GM18508 (cell line): ENCODE results near the gene SPTBN5.

Experiments
- ATAC-seq: cut with Tn5 transposase; IDR thresholded peaks from one replicate; pipeline ENCODE4 v1.9.1; 2021; ENCODE audit warnings: moderate number of reproducible peaks; ENCODE audit not compliant: insufficient read depth, unreplicated experiment

The SPTBN5 gene

DNA sequence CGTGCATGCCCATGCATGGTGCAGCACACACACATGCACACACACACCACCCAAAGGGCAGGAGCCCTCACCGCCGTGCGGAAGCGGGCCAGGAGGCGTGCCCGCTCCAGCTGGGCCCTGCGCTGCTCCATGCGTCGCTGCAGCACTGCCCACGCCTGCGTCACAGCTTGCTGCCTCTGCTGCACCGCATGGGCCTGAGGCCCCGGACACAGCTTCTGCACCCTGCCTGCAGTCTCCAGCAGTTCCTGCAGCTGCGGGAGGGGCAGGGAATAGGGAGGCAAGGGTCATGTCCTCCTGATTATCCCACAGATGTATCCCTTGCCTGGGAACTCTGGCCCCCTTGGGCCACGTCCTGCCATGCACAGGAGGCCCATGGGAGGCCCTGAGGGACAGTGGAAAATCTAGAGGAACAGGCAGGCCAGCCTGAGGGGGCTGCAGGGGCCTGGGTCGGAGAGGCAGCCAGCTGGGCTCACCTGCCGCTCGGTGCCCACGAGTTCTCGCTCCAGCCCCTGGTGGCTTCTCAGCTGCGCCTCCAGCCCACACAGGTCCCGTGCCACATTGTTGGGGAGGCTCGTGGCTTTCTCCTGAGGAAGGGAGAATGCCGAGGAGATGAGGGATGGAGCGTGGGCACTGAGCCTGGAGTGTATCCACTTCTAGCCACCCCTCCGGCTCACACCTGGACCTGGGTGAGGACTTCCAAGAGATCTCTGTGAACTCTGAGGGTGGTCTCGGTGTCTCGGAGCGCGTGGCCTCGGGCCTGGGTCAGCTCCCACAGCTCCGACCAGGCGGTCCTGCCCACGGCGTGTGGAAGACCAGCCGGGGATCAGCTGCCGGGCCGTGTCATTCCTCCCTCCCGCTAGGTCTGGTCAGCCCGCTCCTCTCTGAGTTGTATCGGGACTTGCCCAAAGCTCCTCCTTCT, 23.8 kb downstream of the SPTBN5 start:
- ATAC-seq, result no peak

DNA sequence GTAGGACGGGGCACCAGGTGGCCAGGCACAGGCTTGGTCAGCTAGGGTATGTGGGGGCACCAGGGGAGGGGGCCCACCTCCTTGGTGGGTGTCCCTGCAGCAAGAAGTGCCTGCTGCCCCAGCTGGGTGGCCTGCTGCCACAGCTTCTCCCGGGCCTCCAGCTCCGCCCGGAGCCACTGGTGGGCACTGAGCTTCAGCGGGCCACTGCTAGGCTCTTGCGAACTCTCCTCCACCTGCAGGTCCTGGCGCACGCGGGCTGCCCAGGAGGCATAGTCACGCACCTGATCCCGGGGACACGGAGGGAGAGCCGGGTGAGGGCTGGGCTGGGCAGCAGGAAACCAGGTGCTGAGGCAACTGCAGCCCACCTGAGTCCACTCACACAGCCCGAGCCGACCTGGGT, 25.5 kb downstream of the SPTBN5 start:
- no peak for ATAC-seq

DNA sequence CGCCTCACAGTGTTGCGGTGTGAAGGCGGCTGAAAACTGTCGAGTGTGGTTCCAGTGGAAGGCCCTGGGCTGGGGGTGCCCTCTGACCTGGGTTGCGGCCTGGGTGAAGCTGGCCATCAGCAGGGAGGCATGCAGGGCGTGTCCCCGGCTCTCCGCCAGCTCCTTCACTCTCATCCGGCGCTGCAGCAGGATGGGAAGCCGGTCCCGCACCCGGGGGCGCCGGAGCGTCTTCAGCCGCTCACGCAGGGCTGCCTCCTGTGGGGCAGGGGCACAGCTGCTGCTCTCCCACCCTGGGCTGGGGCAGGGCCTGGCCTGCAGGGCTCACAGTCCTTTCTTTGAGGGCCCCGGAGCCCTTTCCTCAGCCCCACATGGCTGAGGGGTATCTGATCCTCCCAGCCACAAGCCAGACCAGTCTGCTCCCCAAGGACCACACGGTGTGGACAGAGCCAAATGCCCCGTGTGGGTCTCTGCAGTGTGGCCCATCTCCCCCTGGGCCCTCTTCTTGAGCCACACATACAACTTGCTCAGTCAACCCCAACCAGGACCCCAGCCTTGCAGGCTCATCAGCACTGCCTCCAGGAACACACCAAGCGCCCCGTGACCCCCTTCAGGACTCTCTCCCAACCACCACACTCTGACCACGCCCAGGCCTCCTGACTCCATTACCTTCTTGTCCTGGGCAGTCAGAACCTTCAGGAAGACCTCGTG, 26.8 kb downstream of the SPTBN5 start:
- no peak for ATAC-seq

DNA sequence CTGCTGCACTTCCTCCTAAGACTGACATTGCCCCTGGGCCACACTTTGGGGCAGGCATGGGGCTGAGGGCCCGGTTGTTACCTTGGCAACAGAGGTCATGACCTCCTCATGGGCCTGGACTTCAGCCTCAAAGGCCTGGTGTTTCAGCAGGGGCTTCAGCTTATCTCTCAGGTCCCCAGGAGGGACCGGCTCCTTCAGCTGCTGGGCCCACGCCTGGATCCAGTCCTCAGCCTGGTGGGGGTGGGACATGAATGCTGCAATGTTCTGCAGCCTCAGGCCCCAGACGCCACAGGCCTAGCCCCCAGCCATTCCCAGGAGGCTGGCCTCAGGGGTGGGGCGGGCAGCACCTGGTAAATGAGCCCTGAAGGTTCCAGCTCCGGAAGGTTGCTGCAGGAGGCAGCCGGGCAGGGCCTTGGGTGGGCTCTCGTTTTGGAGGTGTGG, 27.6 kb downstream of the SPTBN5 start:
- no peak for ATAC-seq

DNA sequence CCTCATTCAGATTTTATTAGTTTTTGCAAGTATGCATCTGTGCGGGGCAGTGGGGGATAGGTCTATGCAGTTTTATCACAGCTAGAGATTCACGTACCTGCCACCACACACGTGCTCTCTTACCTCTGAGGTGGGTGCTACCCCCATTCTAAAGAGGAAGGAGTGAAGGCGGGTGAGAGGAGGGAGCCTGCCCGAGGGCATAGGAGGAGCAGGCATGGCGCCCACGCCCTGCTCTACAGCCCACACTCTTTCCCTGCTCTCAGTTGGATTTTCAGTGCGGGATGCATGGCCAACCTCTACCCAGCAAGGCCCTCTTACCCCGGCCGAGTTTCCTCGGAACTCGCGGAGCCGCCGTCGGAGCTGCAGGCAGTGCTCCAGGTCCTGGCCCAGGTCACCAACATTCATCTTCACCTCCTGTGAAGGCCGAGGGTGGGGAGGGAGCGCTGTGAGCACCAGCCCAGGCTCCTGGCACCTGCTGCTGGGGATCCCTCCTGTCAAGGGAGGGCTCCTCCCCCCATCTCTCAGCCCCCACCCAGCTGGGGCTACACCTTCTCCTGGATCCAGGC, 28.3 kb downstream of the SPTBN5 start:
- no peak for ATAC-seq

DNA sequence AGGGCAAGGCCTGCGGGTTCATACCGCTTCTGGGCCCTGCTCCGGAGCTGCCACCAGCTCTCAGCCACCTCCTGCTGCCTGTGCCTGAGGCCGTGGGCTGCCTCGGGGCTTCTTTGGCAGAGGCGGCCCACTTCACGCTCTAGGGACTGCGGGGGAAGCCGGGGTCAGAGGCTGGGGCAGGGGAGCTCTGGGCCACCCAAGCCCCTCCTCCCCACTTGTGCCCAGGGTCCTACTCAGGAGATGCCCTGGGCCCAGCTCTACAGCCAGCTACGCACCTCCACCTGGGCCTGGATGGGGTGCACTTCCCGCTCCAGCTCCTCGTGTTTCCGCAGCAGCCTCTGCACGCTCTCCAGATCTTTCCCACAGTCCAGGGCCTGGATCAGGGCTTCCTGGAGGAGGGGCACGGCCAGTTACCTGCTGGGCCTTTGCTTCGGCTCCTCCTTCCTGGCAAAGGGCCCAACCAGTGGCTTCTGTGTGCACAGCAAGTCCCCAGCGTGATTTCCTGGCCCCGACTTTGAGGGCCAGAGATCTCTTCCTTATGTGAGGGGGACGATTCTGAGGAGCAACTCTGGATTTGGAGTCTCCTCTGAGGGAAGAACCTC, 31.2 kb downstream of the SPTBN5 start:
- no peak for ATAC-seq

DNA sequence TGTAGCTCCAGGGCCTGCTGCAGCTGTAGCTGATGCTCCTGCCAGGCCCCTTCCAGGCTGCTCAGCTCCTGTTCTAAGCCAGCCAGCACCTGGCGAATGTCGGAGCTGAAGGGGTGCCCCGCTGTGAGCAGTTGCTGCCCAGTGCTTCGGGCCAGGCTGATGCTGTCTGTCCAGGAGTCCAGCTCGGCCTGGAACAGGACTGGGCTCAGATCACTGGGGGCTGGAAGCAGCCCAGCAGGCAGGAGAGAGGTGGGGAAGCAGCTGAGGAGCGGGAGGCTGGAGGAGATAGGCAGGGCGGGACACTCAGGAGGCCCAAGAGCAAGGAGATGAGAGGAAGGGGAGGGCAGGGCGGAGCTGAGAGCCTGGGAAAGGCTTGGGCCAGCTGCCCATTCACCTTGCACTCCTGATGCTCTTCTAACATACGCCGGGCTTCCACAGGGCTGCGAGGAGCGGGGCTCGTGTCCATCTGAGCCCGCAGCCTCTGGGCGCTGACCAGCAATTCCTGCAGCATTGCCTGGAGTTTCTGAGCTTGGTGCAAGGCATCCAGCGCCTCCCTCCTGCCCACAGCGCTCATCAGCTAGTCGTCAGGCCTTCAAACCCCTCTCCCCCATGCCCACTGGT, 32.0 kb downstream of the SPTBN5 start:
- no peak for ATAC-seq

DNA sequence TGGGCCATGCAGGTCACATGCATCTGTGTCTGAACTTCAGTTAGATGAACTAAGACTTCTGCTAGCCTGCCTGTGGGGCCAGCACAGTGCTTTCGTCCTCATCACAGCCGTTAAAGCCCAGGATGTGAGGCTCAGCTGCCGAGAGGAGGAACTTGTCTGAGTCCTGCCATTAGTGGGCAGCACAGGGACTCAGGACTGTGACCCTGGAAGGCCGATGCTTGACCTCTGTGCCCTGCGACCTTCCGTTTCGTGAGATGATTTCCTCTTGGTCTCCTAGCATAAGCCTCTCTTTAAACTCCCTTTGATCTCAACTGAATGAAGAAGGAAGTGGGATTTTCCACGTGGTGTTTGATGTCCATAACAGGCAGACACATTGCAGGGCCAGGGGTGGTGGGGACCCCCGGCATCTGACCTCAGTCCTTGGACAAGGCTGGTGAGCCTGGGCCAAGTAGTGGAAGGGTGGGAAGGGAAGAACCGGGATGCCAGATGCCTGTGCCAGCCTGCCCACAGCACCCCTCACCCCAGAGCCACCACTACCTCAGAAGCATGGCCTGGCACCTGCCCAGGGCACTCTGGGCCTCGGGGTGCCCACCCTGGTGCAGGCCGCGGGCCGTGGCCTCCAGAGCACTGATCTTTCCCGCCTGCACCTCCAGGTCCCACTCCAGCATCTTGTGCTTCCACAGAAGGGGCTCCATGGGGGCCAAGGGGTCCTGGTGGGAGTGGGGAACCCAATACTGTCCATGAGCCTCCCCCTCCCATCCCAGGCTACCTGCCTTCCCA, 33.6 kb downstream of the SPTBN5 start:
- no peak for ATAC-seq

DNA sequence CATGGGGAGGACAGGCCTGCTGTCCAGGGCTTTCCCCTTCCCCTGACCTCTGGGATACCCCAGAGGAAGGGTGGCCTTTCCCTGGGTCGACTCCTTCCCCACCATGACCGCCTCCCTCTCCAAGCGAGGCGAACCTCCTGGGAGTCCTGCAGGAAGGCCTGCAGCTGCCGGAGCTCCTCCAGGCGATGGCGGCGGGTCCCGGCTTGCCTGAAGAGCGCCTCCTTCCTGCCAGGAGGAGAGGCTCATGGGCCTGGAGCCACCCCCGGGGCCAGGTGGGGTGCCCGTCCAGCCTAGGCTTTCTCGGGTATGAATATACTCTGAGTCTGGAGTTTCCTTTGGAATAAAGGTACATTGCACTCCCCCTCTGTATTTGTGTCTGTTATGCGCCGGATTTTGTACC, 35.1 kb downstream of the SPTBN5 start:
- ATAC-seq, result no peak

DNA sequence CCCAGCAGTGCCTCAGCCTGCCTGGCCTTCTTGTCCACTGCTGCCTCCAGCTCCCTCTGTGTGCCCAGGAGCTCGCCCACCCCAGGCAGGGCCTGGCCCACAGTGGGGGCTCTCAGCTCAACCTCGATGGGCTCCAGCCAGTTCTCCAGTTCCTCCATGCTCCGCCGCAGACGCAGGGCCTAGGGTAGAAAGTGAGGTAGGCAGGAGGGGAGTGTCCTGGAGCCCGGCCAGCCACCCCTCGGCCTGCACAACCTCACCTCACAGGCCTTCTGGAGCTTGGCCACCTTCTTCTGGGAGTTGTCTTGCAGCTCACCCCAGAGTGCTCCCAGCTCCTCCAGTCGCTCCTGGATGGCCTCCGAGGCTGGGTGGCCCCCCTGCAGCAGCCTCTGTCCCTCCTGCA, 36.5 kb downstream of the SPTBN5 start:
- no peak for ATAC-seq

DNA sequence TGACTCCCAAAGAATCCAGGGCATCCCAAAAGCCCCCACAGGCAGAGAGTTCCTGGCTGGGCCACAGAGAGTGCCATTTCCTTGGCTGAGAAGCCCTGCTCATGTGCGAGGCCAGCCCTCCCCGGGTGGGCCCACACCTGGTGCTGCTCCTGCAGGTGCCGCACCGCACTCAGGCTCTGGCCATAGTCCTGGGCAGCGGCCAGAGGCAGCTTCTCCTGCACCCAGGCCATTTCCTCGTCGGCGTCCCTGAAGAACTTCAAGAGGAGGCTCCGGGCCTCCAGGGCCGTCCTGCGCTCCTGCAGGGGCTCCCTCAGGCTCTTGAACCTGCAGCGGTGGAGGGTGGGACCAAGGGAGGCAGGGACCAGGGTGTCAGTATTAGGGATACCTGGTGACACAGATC, 37.1 kb downstream of the SPTBN5 start:
- ATAC-seq, result no peak

DNA sequence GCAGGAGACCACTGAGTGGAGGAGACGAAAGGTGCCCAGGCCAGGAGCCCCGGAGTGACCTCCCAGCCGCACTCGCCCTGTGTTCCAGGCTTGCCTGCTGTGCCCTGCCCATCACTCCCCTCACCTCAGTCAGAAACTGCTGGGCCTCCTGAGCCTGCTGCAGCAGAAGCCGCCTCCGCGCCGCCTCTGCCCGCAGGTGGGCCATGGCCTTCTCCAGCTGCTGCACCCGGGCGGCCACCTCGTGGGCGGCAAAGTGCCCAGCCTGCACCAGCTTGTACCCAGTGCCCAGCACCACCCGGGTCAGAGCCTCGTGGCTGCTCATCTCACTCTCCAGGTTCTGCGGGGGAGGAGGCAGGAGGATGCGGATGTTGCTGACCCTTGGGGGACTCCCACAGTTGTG, 37.6 kb downstream of the SPTBN5 start:
- ATAC-seq, result no peak

DNA sequence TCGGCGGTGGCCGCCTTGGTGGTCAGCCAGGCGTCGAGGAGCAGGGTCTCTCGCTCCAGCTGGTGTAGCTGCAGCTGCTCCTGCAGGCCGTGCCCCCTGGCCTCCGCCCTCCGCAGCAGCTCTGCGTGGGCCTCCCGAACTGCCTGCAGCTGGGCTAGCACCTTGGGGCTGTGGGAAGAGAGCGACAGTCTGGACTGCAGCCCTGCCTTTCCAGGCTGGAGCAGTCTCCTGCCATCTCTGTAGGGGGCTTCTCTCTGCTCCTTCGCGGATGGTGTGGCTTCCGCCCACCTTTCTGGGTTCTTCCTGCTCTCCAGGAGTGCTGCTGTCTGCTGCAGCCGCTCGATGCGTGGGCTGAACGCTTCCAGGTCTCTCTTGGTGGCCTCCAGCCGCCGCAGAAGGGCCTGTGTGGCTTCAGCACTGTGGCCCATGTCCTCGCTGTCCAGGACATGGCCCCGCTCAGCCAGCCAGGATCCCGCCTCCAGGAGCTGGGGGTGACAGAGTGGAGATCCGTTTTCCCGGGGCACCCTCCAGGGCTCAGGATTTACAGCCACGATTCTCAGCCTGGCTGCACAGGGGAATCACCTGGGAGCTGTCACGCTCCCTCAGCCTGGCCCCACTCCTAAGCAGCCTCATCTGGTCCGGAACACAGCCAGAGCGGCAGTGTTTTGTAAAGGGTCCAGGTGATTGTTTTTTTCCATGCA, 38.4 kb downstream of the SPTBN5 start:
- ATAC-seq, result no peak

DNA sequence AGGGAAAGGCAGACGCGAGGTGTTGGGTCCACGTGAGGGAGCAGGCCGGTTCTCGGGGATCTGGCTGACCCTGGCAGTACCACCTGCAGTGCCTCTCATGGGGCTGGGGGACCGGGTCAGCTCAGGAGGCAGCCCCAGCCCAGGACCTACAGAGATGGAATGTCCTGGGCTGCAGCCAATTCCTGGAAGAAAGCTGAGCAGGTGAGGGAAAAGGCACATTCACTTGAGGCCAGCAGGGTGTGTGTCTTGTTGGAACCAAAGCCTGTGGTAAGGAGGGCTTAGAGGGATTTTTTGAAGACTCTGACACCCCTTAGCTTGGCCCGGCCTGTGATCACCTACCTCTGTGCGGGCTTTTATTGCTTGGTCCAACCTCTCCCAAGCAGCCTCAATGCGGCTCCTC, 39.4 kb downstream of the SPTBN5 start:
- ATAC-seq, result no peak

DNA sequence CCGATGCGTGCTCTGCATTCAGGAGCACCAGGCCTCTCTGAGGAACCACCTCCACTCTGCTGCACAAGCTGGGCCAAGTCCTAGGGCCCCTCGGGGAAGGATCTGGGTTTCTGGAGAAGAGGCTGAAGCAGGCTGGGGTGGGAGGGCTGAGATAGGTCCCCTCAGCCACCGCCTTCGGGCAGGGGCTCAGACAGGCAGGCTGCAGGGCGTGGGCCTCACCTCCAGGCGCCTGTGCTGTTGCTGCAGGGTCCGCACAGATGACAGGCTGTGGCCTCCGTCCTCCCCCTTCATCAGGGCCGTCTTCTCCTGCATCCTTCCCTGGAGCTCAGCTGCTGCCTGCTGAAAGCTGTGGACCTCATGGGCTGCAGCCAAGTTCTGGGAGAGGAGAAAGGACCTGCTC, 40.0 kb downstream of the SPTBN5 start:
- ATAC-seq, result no peak

DNA sequence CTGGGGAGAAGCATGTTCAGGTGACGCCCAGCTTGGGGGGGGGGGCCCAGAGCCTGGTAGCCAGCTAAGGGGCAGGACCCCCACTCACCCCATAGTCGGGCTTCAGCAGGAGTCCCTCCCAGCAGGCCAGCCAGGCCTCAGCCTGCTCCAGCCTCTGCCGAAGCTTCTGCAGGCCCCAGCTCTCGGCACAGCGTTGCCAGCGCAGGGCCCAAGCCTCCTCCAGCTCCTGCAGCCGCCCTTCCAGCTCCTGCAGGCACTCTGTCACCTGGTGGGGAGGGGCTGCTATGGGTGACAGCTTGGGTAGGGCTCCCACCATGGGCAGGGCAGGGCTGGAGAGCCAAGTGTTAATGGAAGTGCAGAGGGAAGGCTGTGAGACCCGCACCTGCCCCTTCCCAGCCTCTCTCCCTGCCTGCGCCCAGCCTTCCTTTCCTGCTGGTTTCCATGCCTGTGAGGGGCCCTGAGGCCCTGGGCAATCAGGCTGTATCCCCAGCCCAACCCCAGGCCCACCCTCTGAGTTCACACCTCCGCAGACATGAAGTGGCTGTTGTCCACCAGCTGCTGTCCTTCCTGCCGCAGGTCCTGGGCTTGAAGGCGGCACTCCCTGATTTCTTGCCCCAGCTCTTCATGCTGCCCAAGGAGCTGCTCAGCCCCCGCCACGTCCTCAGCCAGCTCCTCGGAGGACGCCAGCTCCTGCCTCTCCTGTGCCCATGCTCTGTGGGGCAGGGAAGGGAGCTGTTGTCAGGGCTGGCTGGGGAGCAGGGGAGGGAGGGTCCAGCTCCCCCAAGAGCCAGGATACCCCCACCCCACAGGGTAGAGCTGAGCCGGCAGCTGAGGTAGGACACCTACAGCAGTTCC, 40.9 kb downstream of the SPTBN5 start:
- ATAC-seq, result no peak

DNA sequence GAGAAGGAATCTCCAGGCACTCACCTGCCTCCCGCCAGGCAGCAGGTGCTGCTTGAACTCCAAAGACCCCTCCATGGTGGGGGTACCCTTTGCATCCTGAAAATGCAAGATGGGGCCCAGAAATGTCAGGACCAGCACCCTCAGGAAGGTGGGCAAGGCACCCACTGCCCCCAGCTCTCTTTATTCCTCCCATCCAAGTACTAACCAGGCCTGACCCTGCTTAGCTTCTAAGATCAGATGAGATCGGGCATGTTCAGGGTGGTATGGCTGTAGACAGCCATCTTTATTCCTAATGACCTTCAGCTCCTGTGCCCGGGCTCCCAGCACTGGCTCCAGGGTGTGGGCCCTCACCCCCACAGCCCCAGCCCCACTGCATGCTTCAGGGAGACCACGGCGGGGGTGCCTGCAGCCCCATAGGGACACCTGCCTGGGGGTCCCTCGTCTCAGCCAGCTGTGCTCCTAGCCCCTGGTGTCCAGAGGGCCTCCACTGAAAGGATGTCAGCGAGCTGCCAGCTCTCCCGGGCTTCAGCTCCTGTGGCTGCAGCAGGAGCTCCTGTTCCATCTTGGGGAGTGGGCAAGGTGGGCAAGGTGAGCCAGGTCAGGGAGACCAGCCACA, 42.0 kb downstream of the SPTBN5 start:
- ATAC-seq, result no peak

DNA sequence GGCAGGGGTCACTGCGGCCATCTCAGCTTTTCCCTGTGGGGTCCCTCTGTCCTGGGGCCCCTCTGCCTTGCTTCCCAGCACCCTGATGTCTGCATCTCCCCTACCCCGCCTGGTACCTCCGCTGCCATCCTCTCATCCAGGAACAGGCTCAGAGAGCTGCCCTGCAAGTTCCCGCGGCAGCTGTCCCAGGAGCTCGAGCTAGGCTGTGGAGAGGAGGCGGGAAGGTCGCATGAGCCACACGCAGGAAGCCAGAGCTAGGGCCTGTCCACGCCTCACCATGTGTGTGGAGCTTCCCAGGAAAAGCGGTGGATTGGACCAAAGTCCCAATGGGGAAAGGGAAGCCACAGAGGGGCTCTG, 42.7 kb downstream of the SPTBN5 start:
- ATAC-seq, result no peak
